GM23338 (cell line): ENCODE results near the gene SHPK. TPM values are rescaled to one million over a fixed set of nuclear protein-coding genes. Genes with fewer than 3 reads are reported as not detected.

Experiments
- ATAC-seq: fragments of 200-7000 bp; cut with Tn5 transposase; 3 replicates; pipeline ENCODE4 v1.9.1; 2020
- DNase-seq: peaks from one replicate; pipeline ENCODE4 v3.0.0-alpha.2; 2015; ENCODE audit warnings: low spot score
- H2AFZ ChIP-seq: fragments of 200-600 bp; sonication (generic); 2 replicates; pipeline ENCODE4 v1.8.0; 2016; ENCODE audit warnings: antibody characterized with exemption, mild to moderate bottlenecking, moderate library complexity
- H3F3A ChIP-seq: fragments of 200-600 bp; sonication (generic); replicated peaks from 2 replicates; pipeline ENCODE4 v1.8.0; 2017; ENCODE audit warnings: antibody characterized with exemption, mixed run types, low read depth
- H3K27ac ChIP-seq: fragments of 200-600 bp; sonication (generic); 2 replicates; pipeline ENCODE4 v1.6.1; 2016; ENCODE audit warnings: low read depth
- H3K27me3 ChIP-seq: fragments of 200-600 bp; sonication (generic); 2 replicates; pipeline ENCODE4 v1.8.0; 2016; ENCODE audit warnings: mild to moderate bottlenecking, mixed run types, moderate library complexity; ENCODE audit not compliant: insufficient read depth
- H3K36me3 ChIP-seq: fragments of 200-600 bp; sonication (generic); 2 replicates; pipeline ENCODE4 v1.8.0; 2016; ENCODE audit warnings: mild to moderate bottlenecking; ENCODE audit not compliant: insufficient read depth
- H3K4me1 ChIP-seq: fragments of 200-600 bp; sonication (generic); 2 replicates; pipeline ENCODE4 v1.8.0; 2016; ENCODE audit warnings: mild to moderate bottlenecking, moderate library complexity; ENCODE audit not compliant: insufficient read depth
- H3K4me2 ChIP-seq: fragments of 200-600 bp; sonication (generic); 2 replicates; pipeline ENCODE4 v1.7.1; 2017; ENCODE audit warnings: mixed run types
- H3K4me3 ChIP-seq: fragments of 200-600 bp; sonication (generic); 2 replicates; pipeline ENCODE4 v1.6.1; 2016; ENCODE audit warnings: mixed run types
- H3K79me2 ChIP-seq: fragments of 200-600 bp; sonication (generic); replicated peaks from 2 replicates; pipeline ENCODE4 v1.8.0; 2017; ENCODE audit warnings: mild to moderate bottlenecking; ENCODE audit not compliant: insufficient read depth
- H3K9me2 ChIP-seq: fragments of 200-600 bp; sonication (generic); 2 replicates; pipeline ENCODE4 v1.8.0; 2017; ENCODE audit not compliant: insufficient read depth
- H4K20me1 ChIP-seq: fragments of 200-600 bp; sonication (generic); replicated peaks from 2 replicates; pipeline ENCODE4 v1.8.0; 2017; ENCODE audit warnings: mild to moderate bottlenecking; ENCODE audit not compliant: insufficient read depth
- H3K27ac Mint-ChIP-seq: 2 replicates; pipeline ENCODE4 v1.8.0; 2020; ENCODE audit warnings: inconsistent platforms, mild to moderate bottlenecking, moderate library complexity, mixed read lengths
- H3K27me3 Mint-ChIP-seq: 3 replicates; pipeline ENCODE4 v1.8.0; 2022; ENCODE audit warnings: low read depth, mild to moderate bottlenecking, moderate library complexity, mixed read lengths, inconsistent platforms; ENCODE audit not compliant: insufficient read depth, poor library complexity
- H3K36me3 Mint-ChIP-seq: 3 replicates; pipeline ENCODE4 v1.8.0; 2021; ENCODE audit warnings: low read depth, mild to moderate bottlenecking, inconsistent platforms, moderate library complexity, mixed read lengths
- H3K4me1 Mint-ChIP-seq: 3 replicates; pipeline ENCODE4 v1.8.0; 2020; ENCODE audit warnings: mild to moderate bottlenecking, inconsistent platforms, mixed read lengths
- H3K4me3 Mint-ChIP-seq: 3 replicates; pipeline ENCODE4 v1.8.0; 2021; ENCODE audit warnings: moderate library complexity, mild to moderate bottlenecking, inconsistent platforms, mixed read lengths
- H3K9me3 Mint-ChIP-seq: 3 replicates; pipeline ENCODE4 v1.8.0; 2020; ENCODE audit warnings: moderate library complexity, mild to moderate bottlenecking, inconsistent platforms, mixed read lengths
- CREB1 ChIP-seq: fragments of 250-450 bp; sonication (Bioruptor Pico); IDR thresholded peaks from 2 replicates; pipeline ENCODE4 v1.5.0; 2020; ENCODE audit warnings: low read depth, mild to moderate bottlenecking, moderate library complexity
- CTCF ChIP-seq, 2 experiments: fragments of 200-600 bp in 1 of 2; sonication (generic) in 1 of 2; conservative IDR thresholded peaks; 2 replicates each; pipeline versions ENCODE4 v1.5.1 to v1.6.1; 2016 to 2017; ENCODE audit warnings: antibody characterized with exemption in 2 of 2, low read depth in 2 of 2, mild to moderate bottlenecking in 2 of 2, moderate library complexity in 1 of 2
- ETS1 ChIP-seq: IDR thresholded peaks from 2 replicates; pipeline ENCODE4 v1.6.1; 2016; ENCODE audit warnings: antibody characterized with exemption
- EZH2 ChIP-seq: fragments of 200-600 bp; sonication (generic); IDR thresholded peaks from one replicate; pipeline ENCODE4 v1.8.0; 2017; ENCODE audit warnings: antibody characterized with exemption, mild to moderate bottlenecking, low read depth; ENCODE audit not compliant: unreplicated experiment
- EZH2phosphoT487 ChIP-seq: fragments of 200-600 bp; sonication (generic); IDR thresholded peaks from one replicate; pipeline ENCODE4 v1.8.1; 2018; ENCODE audit warnings: antibody characterized with exemption; ENCODE audit not compliant: unreplicated experiment
- JUNB ChIP-seq: IDR thresholded peaks from one replicate; pipeline ENCODE4 v1.6.1; 2016; ENCODE audit warnings: antibody characterized with exemption; ENCODE audit not compliant: unreplicated experiment
- NANOG ChIP-seq: IDR thresholded peaks from 2 replicates; pipeline ENCODE4 v1.6.1; 2016; ENCODE audit warnings: antibody characterized with exemption, borderline replicate concordance
- POLR2AphosphoS5 ChIP-seq: IDR thresholded peaks from 2 replicates; pipeline ENCODE4 v1.6.1; 2016; ENCODE audit warnings: antibody characterized with exemption, low read depth
- REST ChIP-seq: IDR thresholded peaks from one replicate; pipeline ENCODE4 v1.6.1; 2018; ENCODE audit warnings: antibody characterized with exemption; ENCODE audit not compliant: unreplicated experiment
- STAT1 ChIP-seq: IDR thresholded peaks from one replicate; pipeline ENCODE4 v1.6.1; 2016; ENCODE audit warnings: antibody characterized with exemption; ENCODE audit not compliant: unreplicated experiment
- ZNF114 ChIP-seq: fragments of 250-450 bp; sonication (Bioruptor Pico); IDR thresholded peaks from 2 replicates; pipeline ENCODE4 v1.5.0; 2020; ENCODE audit warnings: mild to moderate bottlenecking, moderate library complexity
- ZNF331 ChIP-seq: fragments of 250-450 bp; sonication (Bioruptor Pico); IDR thresholded peaks from 2 replicates; pipeline ENCODE4 v1.5.0; 2020; ENCODE audit warnings: low read depth, mild to moderate bottlenecking, moderate library complexity
- ZNF462 ChIP-seq: fragments of 250-450 bp; sonication (Bioruptor Pico); IDR thresholded peaks from 2 replicates; pipeline ENCODE4 v1.5.0; 2020; ENCODE audit warnings: mild to moderate bottlenecking, moderate library complexity
- polyA plus RNA-seq: library from polyadenylated mRNA; unstranded; fragments of >200 nt; fragmentation: Nextera tagmentation; extraction: Ambion mirVana; gene quantifications from 2 replicates; pipeline ENCODE4 v1.2.1, GENCODE V29; 2016
- total RNA-seq: library from RNA; depleted of rRNA; stranded (reverse); fragments of >200 nt; shearing (Covaris generic); gene quantifications from 2 replicates; pipeline ENCODE4 v1.2.3, GENCODE V29; 2014

Gene SHPK
- total and polyA plus RNA-seq, 2 experiments from 2014 or later = 11.5 to 34.3 TPM

- Histone ChIP-seq H3K79me2 (peaks cover 49% of the 10 kb centered on the region), H3F3A (no peaks in the 10 kb centered on the region), H3K4me1 (peaks cover 11% of the 10 kb centered on the region; the same call in 1 of the 2 replicates), H2AFZ (peak overlapping the region; percentile 96), H3K4me2 (peak overlapping the region; percentile 96), H3K27me3 (no peaks in the 10 kb centered on the region), H3K36me3 (no peaks in the 10 kb centered on the region), H4K20me1 (peaks cover 11% of the 10 kb centered on the region), H3K27ac (peak overlapping the region; percentile 97; the same call in 1 of the 2 replicates), H3K9me2 (no peaks in the 10 kb centered on the region), H3K4me3 (peak overlapping the region; percentile 94)
- DNase-seq (peak; percentile 52), ATAC-seq (peak; percentile 17)
- peaks cover 12% of the 10 kb centered on the region for H3K36me3 Mint-ChIP-seq
- peak overlapping the region; percentile 93 for H3K4me3 Mint-ChIP-seq
- peak overlapping the region; percentile 48; the same call in 1 of the 2 replicates for H3K27ac Mint-ChIP-seq
- peaks cover 11% of the 10 kb centered on the region for H3K27me3 Mint-ChIP-seq
- no peaks in the 10 kb centered on the region for H3K9me3 Mint-ChIP-seq
- no peak for TF ChIP-seq ETS1
- no peak for TF ChIP-seq ZNF114
- TF ChIP-seq CTCF (conservative IDR thresholded peaks at IDR 0.05; ENCODE audit: low read depth in 2 of 2) = no peak
- no peak for TF ChIP-seq REST
- no peak for TF ChIP-seq EZH2phosphoT487
- no peak for TF ChIP-seq NANOG
- TF ChIP-seq EZH2 = no peak
- no peak for TF ChIP-seq ZNF462
- TF ChIP-seq ZNF331 (CRISPR knock-in tag) = no peak
- no peak for TF ChIP-seq STAT1
- TF ChIP-seq CREB1 (CRISPR knock-in tag) = no peak
- no peak for TF ChIP-seq POLR2AphosphoS5
- TF ChIP-seq JUNB = no peak
- peaks cover 16% of the 10 kb centered on the region for H3K4me1 Mint-ChIP-seq
These were observed 891 bp upstream of the SHPK start for GRCh38 chr17:3636908-3637373.
